WTC11 (cell line): ENCODE results near the gene STX8. TPM values are rescaled to one million over a fixed set of nuclear protein-coding genes. Genes with fewer than 3 reads are reported as not detected.

Source experiments
- ATAC-seq: fragments of 200-7000 bp; cut with Tn5 transposase; 2 replicates; pipeline ENCODE4 v1.10.0; 2021; ENCODE audit warnings: mild to moderate bottlenecking, moderate library complexity
- CTCF ChIA-PET: fragments of 300-600 bp; sonication (Branson Sonifier 250); formaldehyde crosslinking; loops from one replicate; lab custom pipeline; 2021; ENCODE audit warnings: antibody characterized with exemption; lab: Charles Lee
- POLR2A ChIA-PET: fragments of 350-600 bp; sonication (Branson Sonifier 250); formaldehyde crosslinking; loops from one replicate; lab custom pipeline; 2021; ENCODE audit warnings: antibody characterized with exemption; lab: Charles Lee
- DNase-seq: peaks from one replicate; pipeline ENCODE4 v3.0.0; 2021; ENCODE audit warnings: low spot score
- H3K27ac Mint-ChIP-seq: 2 replicates; pipeline ENCODE4 v1.8.0; 2021; ENCODE audit warnings: mixed read lengths
- H3K27me3 Mint-ChIP-seq: 2 replicates; pipeline ENCODE4 v1.8.0; 2021; ENCODE audit warnings: low read depth, mild to moderate bottlenecking, moderate library complexity, mixed read lengths
- H3K36me3 Mint-ChIP-seq: 2 replicates; pipeline ENCODE4 v1.8.0; 2021; ENCODE audit warnings: mixed read lengths
- H3K4me1 Mint-ChIP-seq: 2 replicates; pipeline ENCODE4 v1.8.0; 2022; ENCODE audit warnings: mixed read lengths
- H3K4me3 Mint-ChIP-seq: 2 replicates; pipeline ENCODE4 v1.8.0; 2021; ENCODE audit warnings: mild to moderate bottlenecking, moderate library complexity, mixed read lengths
- H3K9me3 Mint-ChIP-seq: 2 replicates; pipeline ENCODE4 v1.8.0; 2021; ENCODE audit warnings: mixed read lengths
- KAT7 ChIP-seq: sonication (generic); formaldehyde crosslinking; IDR thresholded peaks from 2 replicates; pipeline ENCODE4 v1.8.1; 2023; ENCODE audit warnings: missing genetic modification reagents, mild to moderate bottlenecking, borderline replicate concordance
- NR3C1 ChIP-seq: sonication (generic); formaldehyde crosslinking; conservative IDR thresholded peaks from 2 replicates; pipeline ENCODE4 v1.8.1; 2023; ENCODE audit warnings: low read depth, mild to moderate bottlenecking, missing genetic modification reagents
- PRRX2 ChIP-seq: fragments of 250-450 bp; sonication (Bioruptor Pico); IDR thresholded peaks from 2 replicates; pipeline ENCODE4 v1.8.0; 2021; ENCODE audit warnings: mild to moderate bottlenecking
- RELA ChIP-seq: sonication (generic); formaldehyde crosslinking; IDR thresholded peaks from 2 replicates; pipeline ENCODE4 v1.8.1; 2022; ENCODE audit warnings: missing genetic modification reagents, mild to moderate bottlenecking, borderline replicate concordance
- RORB ChIP-seq: fragments of 250-450 bp; sonication (Bioruptor Pico); IDR thresholded peaks from 2 replicates; pipeline ENCODE4 v1.9.0; 2021; ENCODE audit warnings: mild to moderate bottlenecking
- TP53 ChIP-seq: sonication (generic); formaldehyde crosslinking; IDR thresholded peaks from 2 replicates; pipeline ENCODE4 v1.8.1; 2023; ENCODE audit warnings: mild to moderate bottlenecking, missing genetic modification reagents
- ZNF138 ChIP-seq: sonication (generic); formaldehyde crosslinking; conservative IDR thresholded peaks from 2 replicates; pipeline ENCODE4 v1.8.1; 2022; ENCODE audit warnings: mild to moderate bottlenecking, moderate library complexity, missing genetic modification reagents
- ZNF263 ChIP-seq: sonication (generic); formaldehyde crosslinking; IDR thresholded peaks from 2 replicates; pipeline ENCODE4 v1.8.1; 2022; ENCODE audit warnings: low read depth, mild to moderate bottlenecking, moderate library complexity, missing genetic modification reagents
- ZNF396 ChIP-seq: fragments of 250-450 bp; sonication (Bioruptor Pico); IDR thresholded peaks from 2 replicates; pipeline ENCODE4 v1.8.0; 2021; ENCODE audit warnings: mild to moderate bottlenecking, moderate library complexity, borderline replicate concordance
- total RNA-seq: library from RNA; stranded (reverse); gene quantifications from 3 replicates; pipeline ENCODE4 v1.2.3, GENCODE V29; 2021
- TF ChIP-seq, protein P1 (sequence below): sonication (generic); formaldehyde crosslinking; IDR thresholded peaks from 2 replicates; pipeline ENCODE4 v1.8.1; 2022; ENCODE audit warnings: missing genetic modification reagents, borderline replicate concordance
- TF ChIP-seq, protein P2 (sequence below): sonication (generic); formaldehyde crosslinking; IDR thresholded peaks from 2 replicates; pipeline ENCODE4 v1.8.1; 2023; ENCODE audit warnings: mild to moderate bottlenecking, missing genetic modification reagents, moderate library complexity
- TF ChIP-seq, protein P3 (sequence below): sonication (generic); formaldehyde crosslinking; IDR thresholded peaks from 2 replicates; pipeline ENCODE4 v1.8.1; 2023; ENCODE audit warnings: mild to moderate bottlenecking, missing genetic modification reagents
- TF ChIP-seq, protein P4 (sequence below): fragments of 200-600 bp; IDR thresholded peaks from 2 replicates; pipeline ENCODE4 v1.8.0; 2022; ENCODE audit warnings: antibody characterized with exemption
- TF ChIP-seq, protein P5 (sequence below): fragments of 250-450 bp; sonication (Bioruptor Pico); IDR thresholded peaks from 2 replicates; pipeline ENCODE4 v1.8.0; 2021; ENCODE audit warnings: mild to moderate bottlenecking
- TF ChIP-seq, protein P6 (sequence below): sonication (generic); formaldehyde crosslinking; IDR thresholded peaks from 2 replicates; pipeline ENCODE4 v1.8.0; 2023; ENCODE audit warnings: missing genetic modification reagents
- TF ChIP-seq, protein P7 (sequence below): sonication (generic); formaldehyde crosslinking; IDR thresholded peaks from 2 replicates; pipeline ENCODE4 v1.8.1; 2022; ENCODE audit warnings: mild to moderate bottlenecking, moderate library complexity, missing genetic modification reagents
- TF ChIP-seq, protein P8 (sequence below): sonication (generic); formaldehyde crosslinking; IDR thresholded peaks from 2 replicates; pipeline ENCODE4 v1.8.1; 2022; ENCODE audit warnings: low read depth, mild to moderate bottlenecking, moderate library complexity, missing genetic modification reagents, borderline replicate concordance

STX8 gene
- total RNA-seq, 1 experiment from 2014 or later = 39.9 TPM

DNA sequence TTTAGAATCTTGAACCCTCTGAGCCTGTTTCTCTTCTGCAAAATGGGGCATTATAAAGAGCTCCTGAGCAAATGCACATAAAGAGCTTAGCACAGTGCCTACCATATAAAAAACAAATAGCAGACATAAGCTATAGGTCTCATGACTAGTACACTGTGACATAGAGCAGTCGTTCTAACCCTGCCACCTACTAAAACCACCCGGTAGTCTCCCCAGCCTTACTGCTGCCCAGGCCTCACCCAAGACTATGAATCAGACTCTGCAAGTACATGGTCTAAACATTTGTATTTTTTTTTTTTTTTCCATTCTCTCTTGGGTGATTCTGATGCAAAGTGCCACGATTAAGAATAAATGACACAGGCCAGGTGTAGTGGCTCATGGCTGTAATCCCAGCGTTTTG, 33.9 kb downstream of the STX8 start:
- Mint-ChIP-seq H3K27ac (no peak overlapping the region), H3K27me3 (no peaks in the 10 kb centered on the region), H3K4me1 (no peaks in the 10 kb centered on the region), H3K36me3 (peaks cover 3% of the 10 kb centered on the region), H3K9me3 (no peaks in the 10 kb centered on the region), H3K4me3 (no peak overlapping the region)
- no peak for DNase-seq
- no peak for ATAC-seq
- ChIA-PET CTCF (interaction anchor here (0.9 kb wide), 1 partner anchor 10 kb away, joined by 3 read pairs; no protein-coding TSS in a partner anchor), POLR2A (no interaction called here)
- no peak for TF ChIP-seq KAT7 (CRISPR knock-in tag)
- TF ChIP-seq, protein P1, sequence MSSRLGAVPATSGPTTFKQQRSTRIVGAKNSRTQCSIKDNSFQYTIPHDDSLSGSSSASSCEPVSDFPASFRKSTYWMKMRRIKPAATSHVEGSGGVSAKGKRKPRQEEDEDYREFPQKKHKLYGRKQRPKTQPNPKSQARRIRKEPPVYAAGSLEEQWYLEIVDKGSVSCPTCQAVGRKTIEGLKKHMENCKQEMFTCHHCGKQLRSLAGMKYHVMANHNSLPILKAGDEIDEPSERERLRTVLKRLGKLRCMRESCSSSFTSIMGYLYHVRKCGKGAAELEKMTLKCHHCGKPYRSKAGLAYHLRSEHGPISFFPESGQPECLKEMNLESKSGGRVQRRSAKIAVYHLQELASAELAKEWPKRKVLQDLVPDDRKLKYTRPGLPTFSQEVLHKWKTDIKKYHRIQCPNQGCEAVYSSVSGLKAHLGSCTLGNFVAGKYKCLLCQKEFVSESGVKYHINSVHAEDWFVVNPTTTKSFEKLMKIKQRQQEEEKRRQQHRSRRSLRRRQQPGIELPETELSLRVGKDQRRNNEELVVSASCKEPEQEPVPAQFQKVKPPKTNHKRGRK (CRISPR knock-in tag) = no peak
- no peak for TF ChIP-seq PRRX2
- TF ChIP-seq NR3C1 (CRISPR knock-in tag) = no peak
- TF ChIP-seq, protein P2, sequence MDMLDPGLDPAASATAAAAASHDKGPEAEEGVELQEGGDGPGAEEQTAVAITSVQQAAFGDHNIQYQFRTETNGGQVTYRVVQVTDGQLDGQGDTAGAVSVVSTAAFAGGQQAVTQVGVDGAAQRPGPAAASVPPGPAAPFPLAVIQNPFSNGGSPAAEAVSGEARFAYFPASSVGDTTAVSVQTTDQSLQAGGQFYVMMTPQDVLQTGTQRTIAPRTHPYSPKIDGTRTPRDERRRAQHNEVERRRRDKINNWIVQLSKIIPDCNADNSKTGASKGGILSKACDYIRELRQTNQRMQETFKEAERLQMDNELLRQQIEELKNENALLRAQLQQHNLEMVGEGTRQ (CRISPR knock-in tag) = no peak
- no peak for TF ChIP-seq ZNF138 (CRISPR knock-in tag)
- no peak for TF ChIP-seq RORB
- TF ChIP-seq, protein P3, sequence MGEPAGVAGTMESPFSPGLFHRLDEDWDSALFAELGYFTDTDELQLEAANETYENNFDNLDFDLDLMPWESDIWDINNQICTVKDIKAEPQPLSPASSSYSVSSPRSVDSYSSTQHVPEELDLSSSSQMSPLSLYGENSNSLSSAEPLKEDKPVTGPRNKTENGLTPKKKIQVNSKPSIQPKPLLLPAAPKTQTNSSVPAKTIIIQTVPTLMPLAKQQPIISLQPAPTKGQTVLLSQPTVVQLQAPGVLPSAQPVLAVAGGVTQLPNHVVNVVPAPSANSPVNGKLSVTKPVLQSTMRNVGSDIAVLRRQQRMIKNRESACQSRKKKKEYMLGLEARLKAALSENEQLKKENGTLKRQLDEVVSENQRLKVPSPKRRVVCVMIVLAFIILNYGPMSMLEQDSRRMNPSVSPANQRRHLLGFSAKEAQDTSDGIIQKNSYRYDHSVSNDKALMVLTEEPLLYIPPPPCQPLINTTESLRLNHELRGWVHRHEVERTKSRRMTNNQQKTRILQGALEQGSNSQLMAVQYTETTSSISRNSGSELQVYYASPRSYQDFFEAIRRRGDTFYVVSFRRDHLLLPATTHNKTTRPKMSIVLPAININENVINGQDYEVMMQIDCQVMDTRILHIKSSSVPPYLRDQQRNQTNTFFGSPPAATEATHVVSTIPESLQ (CRISPR knock-in tag) = no peak
- TF ChIP-seq, protein P4, sequence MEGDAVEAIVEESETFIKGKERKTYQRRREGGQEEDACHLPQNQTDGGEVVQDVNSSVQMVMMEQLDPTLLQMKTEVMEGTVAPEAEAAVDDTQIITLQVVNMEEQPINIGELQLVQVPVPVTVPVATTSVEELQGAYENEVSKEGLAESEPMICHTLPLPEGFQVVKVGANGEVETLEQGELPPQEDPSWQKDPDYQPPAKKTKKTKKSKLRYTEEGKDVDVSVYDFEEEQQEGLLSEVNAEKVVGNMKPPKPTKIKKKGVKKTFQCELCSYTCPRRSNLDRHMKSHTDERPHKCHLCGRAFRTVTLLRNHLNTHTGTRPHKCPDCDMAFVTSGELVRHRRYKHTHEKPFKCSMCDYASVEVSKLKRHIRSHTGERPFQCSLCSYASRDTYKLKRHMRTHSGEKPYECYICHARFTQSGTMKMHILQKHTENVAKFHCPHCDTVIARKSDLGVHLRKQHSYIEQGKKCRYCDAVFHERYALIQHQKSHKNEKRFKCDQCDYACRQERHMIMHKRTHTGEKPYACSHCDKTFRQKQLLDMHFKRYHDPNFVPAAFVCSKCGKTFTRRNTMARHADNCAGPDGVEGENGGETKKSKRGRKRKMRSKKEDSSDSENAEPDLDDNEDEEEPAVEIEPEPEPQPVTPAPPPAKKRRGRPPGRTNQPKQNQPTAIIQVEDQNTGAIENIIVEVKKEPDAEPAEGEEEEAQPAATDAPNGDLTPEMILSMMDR = no peak
- TF ChIP-seq ZNF263 = no peak
- TF ChIP-seq, protein P5, sequence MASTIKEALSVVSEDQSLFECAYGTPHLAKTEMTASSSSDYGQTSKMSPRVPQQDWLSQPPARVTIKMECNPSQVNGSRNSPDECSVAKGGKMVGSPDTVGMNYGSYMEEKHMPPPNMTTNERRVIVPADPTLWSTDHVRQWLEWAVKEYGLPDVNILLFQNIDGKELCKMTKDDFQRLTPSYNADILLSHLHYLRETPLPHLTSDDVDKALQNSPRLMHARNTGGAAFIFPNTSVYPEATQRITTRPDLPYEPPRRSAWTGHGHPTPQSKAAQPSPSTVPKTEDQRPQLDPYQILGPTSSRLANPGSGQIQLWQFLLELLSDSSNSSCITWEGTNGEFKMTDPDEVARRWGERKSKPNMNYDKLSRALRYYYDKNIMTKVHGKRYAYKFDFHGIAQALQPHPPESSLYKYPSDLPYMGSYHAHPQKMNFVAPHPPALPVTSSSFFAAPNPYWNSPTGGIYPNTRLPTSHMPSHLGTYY (CRISPR knock-in tag) = no peak
- TF ChIP-seq, protein P6, sequence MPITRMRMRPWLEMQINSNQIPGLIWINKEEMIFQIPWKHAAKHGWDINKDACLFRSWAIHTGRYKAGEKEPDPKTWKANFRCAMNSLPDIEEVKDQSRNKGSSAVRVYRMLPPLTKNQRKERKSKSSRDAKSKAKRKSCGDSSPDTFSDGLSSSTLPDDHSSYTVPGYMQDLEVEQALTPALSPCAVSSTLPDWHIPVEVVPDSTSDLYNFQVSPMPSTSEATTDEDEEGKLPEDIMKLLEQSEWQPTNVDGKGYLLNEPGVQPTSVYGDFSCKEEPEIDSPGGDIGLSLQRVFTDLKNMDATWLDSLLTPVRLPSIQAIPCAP (CRISPR knock-in tag) = no peak
- TF ChIP-seq, protein P7, sequence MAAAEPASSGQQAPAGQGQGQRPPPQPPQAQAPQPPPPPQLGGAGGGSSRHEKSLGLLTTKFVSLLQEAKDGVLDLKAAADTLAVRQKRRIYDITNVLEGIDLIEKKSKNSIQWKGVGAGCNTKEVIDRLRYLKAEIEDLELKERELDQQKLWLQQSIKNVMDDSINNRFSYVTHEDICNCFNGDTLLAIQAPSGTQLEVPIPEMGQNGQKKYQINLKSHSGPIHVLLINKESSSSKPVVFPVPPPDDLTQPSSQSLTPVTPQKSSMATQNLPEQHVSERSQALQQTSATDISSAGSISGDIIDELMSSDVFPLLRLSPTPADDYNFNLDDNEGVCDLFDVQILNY (CRISPR knock-in tag) = no peak
- TF ChIP-seq, protein P8, sequence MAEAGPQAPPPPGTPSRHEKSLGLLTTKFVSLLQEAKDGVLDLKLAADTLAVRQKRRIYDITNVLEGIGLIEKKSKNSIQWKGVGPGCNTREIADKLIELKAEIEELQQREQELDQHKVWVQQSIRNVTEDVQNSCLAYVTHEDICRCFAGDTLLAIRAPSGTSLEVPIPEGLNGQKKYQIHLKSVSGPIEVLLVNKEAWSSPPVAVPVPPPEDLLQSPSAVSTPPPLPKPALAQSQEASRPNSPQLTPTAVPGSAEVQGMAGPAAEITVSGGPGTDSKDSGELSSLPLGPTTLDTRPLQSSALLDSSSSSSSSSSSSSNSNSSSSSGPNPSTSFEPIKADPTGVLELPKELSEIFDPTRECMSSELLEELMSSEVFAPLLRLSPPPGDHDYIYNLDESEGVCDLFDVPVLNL (CRISPR knock-in tag) = no peak
- no peak for TF ChIP-seq RELA (CRISPR knock-in tag)
- no peak for TF ChIP-seq TP53 (CRISPR knock-in tag)
- no peak for TF ChIP-seq ZNF396 (CRISPR knock-in tag)
